Hematopoietic multipotent progenitor cell (in vitro differentiated cells): ENCODE data around the gene OR51G1. TPM values are rescaled to one million over a fixed set of nuclear protein-coding genes. Genes with fewer than 3 reads are reported as not detected.

Source experiments
- DNase-seq, 3 donors: peaks; one replicate each; pipeline ENCODE4 v3.0.0-alpha.2; 2011 to 2015; ENCODE audit warnings: low read depth in 2 of 3, low spot score in 2 of 3
- total RNA-seq: library from RNA; depleted of rRNA; stranded (reverse); fragments of >200 nt; gene quantifications from one replicate; pipeline ENCODE4 v1.2.3, GENCODE V29; 2012

The OR51G1 gene
- total RNA-seq, 1 donor, result not detected

GRCh38 chr11:4881188-4881587 is 43.0 kb downstream of the OR51G1 start:
- no peak for DNase-seq

Other genes with a start within 250 kb of the OR51G1 start
- under 0.01 TPM for gene OR51E2, start 226.5 kb downstream of the OR51G1 start, total RNA-seq
- not detected for gene MMP26, start 219.6 kb downstream of the OR51G1 start, total RNA-seq
- not detected for gene OR51F1, start 154.4 kb downstream of the OR51G1 start, total RNA-seq
- not detected for gene OR52R1, start 120.0 kb downstream of the OR51G1 start, total RNA-seq
- not detected for gene OR51F2, start 103.0 kb downstream of the OR51G1 start, total RNA-seq
- gene OR51S1, start 75.1 kb downstream of the OR51G1 start, total RNA-seq, result not detected
- not detected for gene OR51T1, start 42.4 kb downstream of the OR51G1 start, total RNA-seq
- gene OR51A7, start 20.6 kb downstream of the OR51G1 start, total RNA-seq, result not detected
- not detected for gene OR51G2, start 5.0 kb downstream of the OR51G1 start, total RNA-seq
- under 0.01 TPM for gene OR51A4, start 23.3 kb upstream of the OR51G1 start, total RNA-seq
- gene OR51A2, start 31.4 kb upstream of the OR51G1 start, total RNA-seq, result not detected
- under 0.01 TPM for gene OR51L1, start 70.5 kb upstream of the OR51G1 start, total RNA-seq
- gene OR52J3, start 122.2 kb upstream of the OR51G1 start, total RNA-seq, result not detected
- not detected for gene OR52E2, start 135.3 kb upstream of the OR51G1 start, total RNA-seq
- under 0.01 TPM for gene OR52E1, start 145.2 kb upstream of the OR51G1 start, total RNA-seq
- gene OR52A5, start 214.0 kb upstream of the OR51G1 start, total RNA-seq, result not detected
- gene OR52A1, start 230.4 kb upstream of the OR51G1 start, total RNA-seq, result 0.27 TPM